HCT116 (cell line): Measurements from ENCODE around the gene MAS1. TPM values are rescaled to one million over a fixed set of nuclear protein-coding genes. Genes with fewer than 3 reads are reported as not detected.

Experiments used
- ATAC-seq: fragments of 200-7000 bp; cut with Tn5 transposase; 2 replicates; pipeline ENCODE4 v1.9.1; 2020; ENCODE audit warnings: mild to moderate bottlenecking, moderate library complexity
- BruUV-seq: library from RNA; stranded (reverse); fragments of 400-500 nt; replicated peaks from 2 replicates; lab custom pipeline; 2021; lab: Mats Ljungman, UMichigan
- CTCF ChIA-PET: fragments of 300-600 bp; sonication (Branson Sonifier 250); formaldehyde crosslinking; loops from one replicate; lab custom pipeline; 2021; ENCODE audit warnings: antibody characterized with exemption; lab: Charles Lee
- POLR2A ChIA-PET: fragments of 300-600, 350-600 bp; sonication (Branson Sonifier 250); formaldehyde crosslinking; loops from one replicate; lab custom pipeline; 2021; ENCODE audit warnings: antibody characterized with exemption; lab: Charles Lee
- RAD21 ChIA-PET, 2 experiments: fragments of 300-600 bp; sonication (Branson Sonifier 250); formaldehyde crosslinking; loops; one replicate each; lab custom pipeline; 2023; ENCODE audit warnings: low total read pairs in 2 of 2; ENCODE audit not compliant: uncharacterized antibody in 2 of 2, unreplicated experiment in 2 of 2, low non-redundant PET in 1 of 2; lab: Charles Lee
- DNase-seq: peaks from one replicate; pipeline ENCODE4 v3.0.0-alpha.2; 2010; ENCODE audit warnings: low read depth, low spot score
- H2AFZ ChIP-seq: fragments of 200-600 bp; shearing (Covaris generic), sonication (generic); 2 replicates; pipeline ENCODE4 v1.6.1; 2017; ENCODE audit warnings: low read depth, mixed run types, mixed read lengths, antibody characterized with exemption, low read length; ENCODE audit not compliant: poor library complexity, severe bottlenecking
- H3K27ac ChIP-seq: 2 replicates; pipeline ENCODE4 v1.5.1; 2012; ENCODE audit warnings: low read depth, low read length
- H3K27me3 ChIP-seq: fragments of 200-600 bp; sonication (generic); 2 replicates; pipeline ENCODE4 v1.6.1; 2016; ENCODE audit warnings: mixed run types, low read length, mixed read lengths; ENCODE audit not compliant: insufficient read depth
- H3K36me3 ChIP-seq, 2 experiments: fragments of 200-500 bp in 1 of 2; fragments of 200-600 bp in 1 of 2; sonication (Bioruptor generic) in 1 of 2; sonication (generic) in 1 of 2; 2 replicates each; pipeline versions ENCODE4 v1.5.1 to v1.6.1; 2014 to 2016; ENCODE audit warnings: low read length in 2 of 2, inconsistent platforms in 1 of 2, mixed read lengths in 1 of 2, mixed run types in 1 of 2; ENCODE audit not compliant: insufficient read depth in 2 of 2, control insufficient read depth in 1 of 2
- H3K4me1 ChIP-seq, 2 experiments: fragments of 200-600 bp in 1 of 2; sonication (generic) in 1 of 2; 2 replicates each; pipeline versions ENCODE4 v1.5.1 to v1.6.1; 2012 to 2017; ENCODE audit warnings: low read length in 2 of 2, inconsistent platforms in 1 of 2, mild to moderate bottlenecking in 1 of 2, mixed read lengths in 1 of 2, mixed run types in 1 of 2, moderate library complexity in 1 of 2; ENCODE audit not compliant: insufficient read depth in 2 of 2, control insufficient read depth in 1 of 2
- H3K4me2 ChIP-seq: fragments of 200-600 bp; sonication (generic); 2 replicates; pipeline ENCODE4 v1.6.1; 2017; ENCODE audit warnings: mixed run types, low read length, mixed read lengths
- H3K4me3 ChIP-seq, 2 experiments: fragments of 200-600 bp in 1 of 2; sonication (generic) in 1 of 2; replicated peaks in 1 of 2; 2 replicates each; pipeline ENCODE4 v1.5.1; 2011 to 2016; ENCODE audit warnings: low read length in 2 of 2, control low read depth in 1 of 2, low read depth in 1 of 2, mild to moderate bottlenecking in 1 of 2, mixed read lengths in 1 of 2, mixed run types in 1 of 2
- H3K79me2 ChIP-seq: fragments of 200-600 bp; sonication (generic); 2 replicates; pipeline ENCODE4 v1.6.1; 2017; ENCODE audit warnings: mild to moderate bottlenecking, mixed run types, low read length, moderate library complexity, mixed read lengths; ENCODE audit not compliant: insufficient read depth
- H3K9ac ChIP-seq: fragments of 200-600 bp; sonication (generic); 2 replicates; pipeline ENCODE4 v1.6.1; 2016; ENCODE audit warnings: low read length, mixed read lengths
- H3K9me2 ChIP-seq: fragments of 200-600 bp; sonication (generic), shearing (Covaris generic); 2 replicates; pipeline ENCODE4 v1.6.1; 2017; ENCODE audit warnings: mixed run types, mild to moderate bottlenecking, moderate library complexity; ENCODE audit not compliant: insufficient read depth
- H3K9me3 ChIP-seq, 2 experiments: fragments of 200-500 bp in 1 of 2; fragments of 200-600 bp in 1 of 2; sonication (Bioruptor generic) in 1 of 2; sonication (generic) in 1 of 2; 2 replicates each; pipeline ENCODE4 v1.6.1; 2014 to 2017; ENCODE audit warnings: low read length in 2 of 2, mixed read lengths in 2 of 2, inconsistent platforms in 1 of 2, low read depth in 1 of 2, mild to moderate bottlenecking in 1 of 2, mixed run types in 1 of 2, moderate library complexity in 1 of 2; ENCODE audit not compliant: control insufficient read depth in 1 of 2, insufficient read depth in 1 of 2
- H4K20me1 ChIP-seq: fragments of 200-600 bp; sonication (generic), shearing (Covaris generic); 2 replicates; pipeline ENCODE4 v1.6.1; 2017; ENCODE audit warnings: mixed run types, mild to moderate bottlenecking, moderate library complexity; ENCODE audit not compliant: insufficient read depth
- CBX3 ChIP-seq: IDR thresholded peaks from 2 replicates; pipeline ENCODE4 v1.6.1; 2012; ENCODE audit warnings: low read depth
- POLR2A ChIP-seq: IDR thresholded peaks from 2 replicates; pipeline ENCODE4 v1.7.0; 2011; ENCODE audit warnings: borderline replicate concordance; ENCODE audit not compliant: insufficient read depth, insufficient read length; ENCODE audit errors: extremely low read depth
- SP1 ChIP-seq: IDR thresholded peaks from 2 replicates; pipeline ENCODE4 v1.6.1; 2012; ENCODE audit warnings: low read depth
- intact Hi-C: fragments of 100-400 bp; cut with micrococcal nuclease; formaldehyde crosslinking; loops from 2 replicates; pipeline ENCODE4 v1.10.0; 2022
- total RNA-seq: library from RNA; stranded (reverse); gene quantifications from one replicate; pipeline ENCODE4 v1.2.1, GENCODE V29; 2021; ENCODE audit not compliant: unreplicated experiment
- TF ChIP-seq, protein P1 (sequence below), 3 experiments: fragments of 200-600 bp in 1 of 3; sonication (generic) in 1 of 3; IDR thresholded peaks in 2 of 3; conservative IDR thresholded peaks in 1 of 3; 2 replicates each; pipeline ENCODE4 v1.5.1; 2012 to 2017; ENCODE audit warnings: low read depth in 2 of 3, low read length in 2 of 3, antibody characterized with exemption in 1 of 3, borderline replicate concordance in 1 of 3, control low read depth in 1 of 3, mild to moderate bottlenecking in 1 of 3, mixed read lengths in 1 of 3, mixed run types in 1 of 3, moderate library complexity in 1 of 3; ENCODE audit not compliant: insufficient read depth in 1 of 3
- TF ChIP-seq, protein P2 (sequence below): IDR thresholded peaks from 2 replicates; pipeline ENCODE4 v1.6.1; 2012; ENCODE audit warnings: low read depth
- TF ChIP-seq, protein P3 (sequence below): IDR thresholded peaks from 2 replicates; pipeline ENCODE4 v1.6.1; 2011; ENCODE audit warnings: mild to moderate bottlenecking, low read length, moderate library complexity; ENCODE audit not compliant: insufficient replicate concordance; ENCODE audit errors: extremely low read depth

The MAS1 gene
- total RNA-seq, 1 experiment from 2014 or later, result not detected

- TF ChIP-seq, protein P1, sequence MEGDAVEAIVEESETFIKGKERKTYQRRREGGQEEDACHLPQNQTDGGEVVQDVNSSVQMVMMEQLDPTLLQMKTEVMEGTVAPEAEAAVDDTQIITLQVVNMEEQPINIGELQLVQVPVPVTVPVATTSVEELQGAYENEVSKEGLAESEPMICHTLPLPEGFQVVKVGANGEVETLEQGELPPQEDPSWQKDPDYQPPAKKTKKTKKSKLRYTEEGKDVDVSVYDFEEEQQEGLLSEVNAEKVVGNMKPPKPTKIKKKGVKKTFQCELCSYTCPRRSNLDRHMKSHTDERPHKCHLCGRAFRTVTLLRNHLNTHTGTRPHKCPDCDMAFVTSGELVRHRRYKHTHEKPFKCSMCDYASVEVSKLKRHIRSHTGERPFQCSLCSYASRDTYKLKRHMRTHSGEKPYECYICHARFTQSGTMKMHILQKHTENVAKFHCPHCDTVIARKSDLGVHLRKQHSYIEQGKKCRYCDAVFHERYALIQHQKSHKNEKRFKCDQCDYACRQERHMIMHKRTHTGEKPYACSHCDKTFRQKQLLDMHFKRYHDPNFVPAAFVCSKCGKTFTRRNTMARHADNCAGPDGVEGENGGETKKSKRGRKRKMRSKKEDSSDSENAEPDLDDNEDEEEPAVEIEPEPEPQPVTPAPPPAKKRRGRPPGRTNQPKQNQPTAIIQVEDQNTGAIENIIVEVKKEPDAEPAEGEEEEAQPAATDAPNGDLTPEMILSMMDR (IDR thresholded peaks at IDR 0.05 in 2 of 3, conservative IDR thresholded peaks at IDR 0.05 in 1 of 3; ENCODE audit: borderline replicate concordance in 1 of 3, insufficient read depth in 1 of 3, low read depth in 2 of 3, low read length in 2 of 3), result no peak
- TF ChIP-seq, protein P2, sequence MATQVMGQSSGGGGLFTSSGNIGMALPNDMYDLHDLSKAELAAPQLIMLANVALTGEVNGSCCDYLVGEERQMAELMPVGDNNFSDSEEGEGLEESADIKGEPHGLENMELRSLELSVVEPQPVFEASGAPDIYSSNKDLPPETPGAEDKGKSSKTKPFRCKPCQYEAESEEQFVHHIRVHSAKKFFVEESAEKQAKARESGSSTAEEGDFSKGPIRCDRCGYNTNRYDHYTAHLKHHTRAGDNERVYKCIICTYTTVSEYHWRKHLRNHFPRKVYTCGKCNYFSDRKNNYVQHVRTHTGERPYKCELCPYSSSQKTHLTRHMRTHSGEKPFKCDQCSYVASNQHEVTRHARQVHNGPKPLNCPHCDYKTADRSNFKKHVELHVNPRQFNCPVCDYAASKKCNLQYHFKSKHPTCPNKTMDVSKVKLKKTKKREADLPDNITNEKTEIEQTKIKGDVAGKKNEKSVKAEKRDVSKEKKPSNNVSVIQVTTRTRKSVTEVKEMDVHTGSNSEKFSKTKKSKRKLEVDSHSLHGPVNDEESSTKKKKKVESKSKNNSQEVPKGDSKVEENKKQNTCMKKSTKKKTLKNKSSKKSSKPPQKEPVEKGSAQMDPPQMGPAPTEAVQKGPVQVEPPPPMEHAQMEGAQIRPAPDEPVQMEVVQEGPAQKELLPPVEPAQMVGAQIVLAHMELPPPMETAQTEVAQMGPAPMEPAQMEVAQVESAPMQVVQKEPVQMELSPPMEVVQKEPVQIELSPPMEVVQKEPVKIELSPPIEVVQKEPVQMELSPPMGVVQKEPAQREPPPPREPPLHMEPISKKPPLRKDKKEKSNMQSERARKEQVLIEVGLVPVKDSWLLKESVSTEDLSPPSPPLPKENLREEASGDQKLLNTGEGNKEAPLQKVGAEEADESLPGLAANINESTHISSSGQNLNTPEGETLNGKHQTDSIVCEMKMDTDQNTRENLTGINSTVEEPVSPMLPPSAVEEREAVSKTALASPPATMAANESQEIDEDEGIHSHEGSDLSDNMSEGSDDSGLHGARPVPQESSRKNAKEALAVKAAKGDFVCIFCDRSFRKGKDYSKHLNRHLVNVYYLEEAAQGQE, result no peak
- TF ChIP-seq POLR2A, result no peak
- TF ChIP-seq, protein P3, sequence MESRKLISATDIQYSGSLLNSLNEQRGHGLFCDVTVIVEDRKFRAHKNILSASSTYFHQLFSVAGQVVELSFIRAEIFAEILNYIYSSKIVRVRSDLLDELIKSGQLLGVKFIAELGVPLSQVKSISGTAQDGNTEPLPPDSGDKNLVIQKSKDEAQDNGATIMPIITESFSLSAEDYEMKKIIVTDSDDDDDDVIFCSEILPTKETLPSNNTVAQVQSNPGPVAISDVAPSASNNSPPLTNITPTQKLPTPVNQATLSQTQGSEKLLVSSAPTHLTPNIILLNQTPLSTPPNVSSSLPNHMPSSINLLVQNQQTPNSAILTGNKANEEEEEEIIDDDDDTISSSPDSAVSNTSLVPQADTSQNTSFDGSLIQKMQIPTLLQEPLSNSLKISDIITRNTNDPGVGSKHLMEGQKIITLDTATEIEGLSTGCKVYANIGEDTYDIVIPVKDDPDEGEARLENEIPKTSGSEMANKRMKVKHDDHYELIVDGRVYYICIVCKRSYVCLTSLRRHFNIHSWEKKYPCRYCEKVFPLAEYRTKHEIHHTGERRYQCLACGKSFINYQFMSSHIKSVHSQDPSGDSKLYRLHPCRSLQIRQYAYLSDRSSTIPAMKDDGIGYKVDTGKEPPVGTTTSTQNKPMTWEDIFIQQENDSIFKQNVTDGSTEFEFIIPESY, result no peak
- no peak for TF ChIP-seq CBX3
- TF ChIP-seq SP1, result no peak
- TF ChIP-seq, all 23 proteins: peak for 0
- Histone ChIP-seq H3K27ac (no peak overlapping the region), H3K4me2 (no peak overlapping the region), H3K9ac (no peak overlapping the region), H3K27me3 (peaks cover 20% of the 10 kb centered on the region), H3K79me2 (no peaks in the 10 kb centered on the region), H3K36me3 (no peaks in the 10 kb centered on the region), H3K9me3 (no peaks in the 10 kb centered on the region), H3K4me3 (no peak overlapping the region), H2AFZ (no peak overlapping the region), H3K4me1 (no peaks in the 10 kb centered on the region), H4K20me1 (no peaks in the 10 kb centered on the region), H3K9me2 (no peaks in the 10 kb centered on the region)
- ChIA-PET CTCF (no interaction called here), POLR2A (no interaction called here), RAD21 (no interaction called here)
- no peak for DNase-seq
- intact Hi-C loops, result no loop called here
- no peak for ATAC-seq
- no TSS peak for BruUV-seq
These were observed 22.6 kb downstream of the MAS1 start for GRCh38 chr6:159913375-159913774.
